Measurements from ENCODE around the gene RHOF. TPM values are rescaled to one million over a fixed set of nuclear protein-coding genes. Genes with fewer than 3 reads are reported as not detected.

RHOF gene
- total and polyA plus RNA-seq, 2 of the 8 experiments (the other 6 are each of a cell fraction or from before 2014, with no cell fraction given): 23.8 to 31.9 TPM

GRCh38 chr12:121784460-121784859, 9.0 kb downstream of the RHOF start:
- H3K4me1 ChIP-seq (replicated peaks in 1 of 4; ENCODE audit: control insufficient read depth in 3 of 4, insufficient read depth in 4 of 4, low read length in 3 of 4): peaks cover 0 to 3% (median under 1%) of the 10 kb centered on the region in 4 experiments; a peak in 1 of 7 replicates
- H3K14ac ChIP-seq (ENCODE audit: insufficient read length): no peak overlapping the region
- POLR2A ChIA-PET (ENCODE audit: partially characterized antibody): interaction anchor here (1.2 to 34.9 kb wide), 2 partner anchors 15 to 87 kb away, joined by 3 to 958 read pairs; partner anchors contain the start of genes RHOF and SETD1B
- DNase-seq (ENCODE audit: low read depth in 1 of 2, low spot score in 2 of 2): no peak
- peaks cover 0 to 6% (median 5%) of the 10 kb centered on the region in 4 experiments; a peak in 4 of 8 replicates for H3K36me3 ChIP-seq (ENCODE audit: control insufficient read depth in 2 of 4, insufficient read depth in 4 of 4, low read length in 3 of 4)
- H3K23me2 ChIP-seq (ENCODE audit: low read depth, low read length): no peaks in the 10 kb centered on the region
- no peak overlapping the region for H2BK12ac ChIP-seq (ENCODE audit: low read depth, low read length)
- H2AK5ac ChIP-seq (ENCODE audit: low read depth, low read length): no peak overlapping the region
- no peak overlapping the region for H2AFZ ChIP-seq (ENCODE audit: low read length)
- H3K56ac ChIP-seq (replicated peaks; ENCODE audit: insufficient read length, low read depth, low read length): no peak overlapping the region
- no peak overlapping the region for H2BK5ac ChIP-seq (ENCODE audit: low read depth, low read length)
- H3K27me3 ChIP-seq (replicated peaks in 1 of 4; ENCODE audit: control insufficient read depth in 3 of 4, extremely low read depth in 1 of 4, insufficient read depth in 3 of 4, low read length in 3 of 4): no peaks in the 10 kb centered on the region
- H4K8ac ChIP-seq (ENCODE audit: extremely low read depth, insufficient read depth, low read length): no peak overlapping the region
- no peaks in the 10 kb centered on the region for H3K79me2 ChIP-seq (ENCODE audit: control insufficient read depth in 1 of 2, insufficient read depth in 2 of 2, low read length in 2 of 2)
- no peak overlapping the region for H3K4ac ChIP-seq (replicated peaks; ENCODE audit: insufficient read length, low read depth, low read length)
- no peak overlapping the region for H3K4me2 ChIP-seq (ENCODE audit: insufficient read depth in 1 of 2, low read depth in 2 of 2, low read length in 2 of 2)
- H3K18ac ChIP-seq (ENCODE audit: extremely low read depth, low read length): no peak overlapping the region
- no peak for FAIRE-seq
- WGBS, 2 experiments (ENCODE audit: extremely low coverage in 1 of 2, insufficient coverage in 1 of 2, insufficient read length in 1 of 2, insufficient replicate concordance in 2 of 2, low coverage in 1 of 2, low lambda C conversion rate in 2 of 2, missing lambda C conversion rate in 1 of 2): 87% methylated on average over 2 of the region's 6 CpGs; no CpG with 5 or more reads in 1 of the 2 experiments
- H3K27ac ChIP-seq (ENCODE audit: low read depth, low read length): no peak overlapping the region
- H4K91ac ChIP-seq (replicated peaks; ENCODE audit: insufficient read length, low read length): no peak overlapping the region
- no peak overlapping the region for H3K9ac ChIP-seq (replicated peaks in 1 of 4; ENCODE audit: extremely low read depth in 1 of 4, low read depth in 3 of 4, low read length in 3 of 4)
- no peak overlapping the region for H3K4me3 ChIP-seq (ENCODE audit: extremely low read depth in 1 of 4, insufficient read depth in 2 of 4, low read depth in 3 of 4, low read length in 4 of 4)
- H2BK15ac ChIP-seq (ENCODE audit: low read length): no peak overlapping the region
- H3K9me3 ChIP-seq (ENCODE audit: insufficient read depth in 2 of 2, low read depth in 1 of 2, low read length in 1 of 2): no peaks in the 10 kb centered on the region
- H3K23ac ChIP-seq (ENCODE audit: insufficient read length): no peak overlapping the region
- no peak overlapping the region for H2BK120ac ChIP-seq (replicated peaks; ENCODE audit: low read depth, low read length)
- CTCF ChIA-PET (ENCODE audit: partially characterized antibody): interaction anchor here (0.6 to 18.5 kb wide), 6 partner anchors 5 to 104 kb away, joined by 3 to 335 read pairs (median 4); partner anchors contain the start of genes PSMD9 and RHOF
- H4K20me1 ChIP-seq (replicated peaks in 1 of 2; ENCODE audit: control insufficient read depth in 1 of 2, insufficient read depth in 2 of 2, low read length in 2 of 2): peaks cover 10 to 20% of the 10 kb centered on the region in 2 experiments
- H2BK20ac ChIP-seq (ENCODE audit: low read length): no peak overlapping the region
- H4K5ac ChIP-seq (ENCODE audit: insufficient read length, low read depth, low read length): no peak overlapping the region
- H3K79me1 ChIP-seq (ENCODE audit: low read depth, low read length): no peaks in the 10 kb centered on the region; the same call in none of the 2 replicates
- TF ChIP-seq SIX5 (IDR thresholded peaks at IDR 0.05; ENCODE audit: low read depth, low read length): no peak
- TF ChIP-seq RAD21 (IDR thresholded peaks at IDR 0.05 in 1 of 2, conservative IDR thresholded peaks at IDR 0.05 in 1 of 2; ENCODE audit: low read depth in 2 of 2, low read length in 2 of 2): no peak
- TF ChIP-seq EZH2 (IDR thresholded peaks at IDR 0.05; ENCODE audit: low read depth, low read length, severe bottlenecking): no peak
- no peak for TF ChIP-seq BRCA1 (IDR thresholded peaks at IDR 0.05; ENCODE audit: low read depth, low read length)
